Prostate gland (tissue), 2 donors: ENCODE data around the gene PSMA8.

ENCODE experiments used
- CTCF ChIP-seq, 4 experiments: fragments of 200-600 bp in 2 of 4; fragments of 450-650 bp in 2 of 4; sonication (generic) in 2 of 4; IDR thresholded peaks; 1 replicate in 3 of 4; 2 replicates in 1 of 4; pipeline ENCODE4 v1.5.1; 2016 to 2019; ENCODE audit warnings: antibody characterized with exemption in 4 of 4, mild to moderate bottlenecking in 2 of 4, moderate library complexity in 2 of 4
- POLR2A ChIP-seq: fragments of 450-650 bp; IDR thresholded peaks from one replicate; pipeline ENCODE4 v1.6.1; 2016; ENCODE audit warnings: antibody characterized with exemption, mild to moderate bottlenecking

DNA sequence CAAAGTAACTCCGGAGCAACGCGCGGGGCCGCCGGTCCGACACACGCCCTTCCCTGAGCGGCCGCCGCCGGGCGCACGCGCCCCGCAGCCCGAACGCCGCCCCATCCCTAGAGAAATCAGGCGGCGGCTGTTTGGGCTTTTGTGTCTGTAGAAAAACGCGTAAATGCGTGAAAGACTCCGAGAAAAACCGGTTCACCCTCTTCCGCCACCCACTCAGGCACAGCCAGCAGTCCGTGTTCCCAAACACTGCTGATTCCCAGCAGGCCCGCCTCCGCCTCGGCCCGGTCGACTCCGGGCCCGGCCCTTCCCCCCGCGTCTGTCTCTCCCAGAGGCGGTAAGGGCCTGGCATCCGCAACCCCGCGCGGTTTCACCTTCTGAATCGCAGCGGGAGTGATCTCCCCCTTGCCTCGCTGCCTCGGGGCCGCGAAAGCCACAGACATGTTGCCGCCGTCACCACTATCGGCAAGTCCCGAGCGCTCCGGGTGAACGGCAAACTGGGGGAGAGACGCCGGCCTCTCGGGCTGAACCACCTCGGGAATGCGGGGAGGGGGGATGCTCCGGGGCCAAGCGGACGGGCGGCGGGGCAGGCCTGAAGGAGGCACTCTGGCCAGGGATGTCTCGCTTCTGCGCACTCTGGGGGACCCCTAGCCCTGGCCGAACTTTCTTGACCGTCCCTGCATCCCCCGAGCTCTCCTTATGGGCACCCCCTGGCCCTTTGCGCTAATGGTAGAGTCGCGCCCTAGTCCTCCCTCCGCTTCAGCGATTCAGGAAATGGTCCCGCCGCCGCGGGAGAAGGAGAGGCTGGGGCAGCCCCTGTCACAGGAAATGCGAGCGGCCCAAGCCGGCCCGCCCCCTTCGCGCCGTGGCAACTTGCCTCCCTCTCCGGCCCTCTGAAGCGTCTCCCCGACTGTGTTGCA is 43.3 kb upstream of the PSMA8 start, which contains the start of gene SS18:
- TF ChIP-seq POLR2A (peak; percentile 43), CTCF (IDR thresholded peaks at IDR 0.05) (no peak)
